Panc1 (cell line): ENCODE data around the gene CLECL1.

Experiments
- POLR2AphosphoS5 ChIP-seq: IDR thresholded peaks from 2 replicates; pipeline ENCODE4 v1.6.1; 2012; ENCODE audit warnings: mild to moderate bottlenecking, low read depth, low read length, moderate library complexity
- TCF7L2 ChIP-seq: IDR thresholded peaks from 2 replicates; pipeline ENCODE4 v1.6.1; 2011; ENCODE audit warnings: mild to moderate bottlenecking, low read depth, low read length, inconsistent platforms
- TF ChIP-seq, protein P1 (sequence below): fragments of 450-650 bp; IDR thresholded peaks from 2 replicates; pipeline ENCODE4 v1.5.1; 2017; ENCODE audit warnings: mild to moderate bottlenecking

DNA sequence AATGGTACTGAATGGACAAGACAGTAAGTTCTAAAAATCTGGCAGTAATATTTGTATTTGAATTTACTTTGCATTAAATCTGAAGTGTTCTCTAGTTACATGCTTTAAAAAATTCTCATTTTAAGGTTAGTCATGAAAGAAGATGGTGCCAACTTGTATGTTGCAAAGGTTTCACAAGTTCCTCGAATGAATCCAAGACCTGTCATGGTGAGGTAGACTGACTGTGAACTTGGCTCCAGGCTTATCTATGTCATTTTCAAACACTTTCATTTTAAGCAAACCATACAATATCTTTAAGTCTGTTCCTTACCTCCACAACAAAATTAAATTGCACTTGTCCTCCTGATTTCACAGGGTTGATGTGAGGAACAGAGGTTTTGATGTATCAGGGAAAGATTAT lies 40.0 kb downstream of the CLECL1 start:
- TF ChIP-seq POLR2AphosphoS5 (no peak), TCF7L2 (no peak)
- TF ChIP-seq, protein P1, sequence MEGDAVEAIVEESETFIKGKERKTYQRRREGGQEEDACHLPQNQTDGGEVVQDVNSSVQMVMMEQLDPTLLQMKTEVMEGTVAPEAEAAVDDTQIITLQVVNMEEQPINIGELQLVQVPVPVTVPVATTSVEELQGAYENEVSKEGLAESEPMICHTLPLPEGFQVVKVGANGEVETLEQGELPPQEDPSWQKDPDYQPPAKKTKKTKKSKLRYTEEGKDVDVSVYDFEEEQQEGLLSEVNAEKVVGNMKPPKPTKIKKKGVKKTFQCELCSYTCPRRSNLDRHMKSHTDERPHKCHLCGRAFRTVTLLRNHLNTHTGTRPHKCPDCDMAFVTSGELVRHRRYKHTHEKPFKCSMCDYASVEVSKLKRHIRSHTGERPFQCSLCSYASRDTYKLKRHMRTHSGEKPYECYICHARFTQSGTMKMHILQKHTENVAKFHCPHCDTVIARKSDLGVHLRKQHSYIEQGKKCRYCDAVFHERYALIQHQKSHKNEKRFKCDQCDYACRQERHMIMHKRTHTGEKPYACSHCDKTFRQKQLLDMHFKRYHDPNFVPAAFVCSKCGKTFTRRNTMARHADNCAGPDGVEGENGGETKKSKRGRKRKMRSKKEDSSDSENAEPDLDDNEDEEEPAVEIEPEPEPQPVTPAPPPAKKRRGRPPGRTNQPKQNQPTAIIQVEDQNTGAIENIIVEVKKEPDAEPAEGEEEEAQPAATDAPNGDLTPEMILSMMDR, result no peak
